CD4-positive, alpha-beta T cell treated with Interleukin-6 at 100 ng/mL for 8 hours (primary cell): ENCODE measurements around the gene IGSF11.
"Not testable (repeated sequence)": the region's sequence is repeated elsewhere in the genome, so short reads cannot be mapped to it uniquely, and the experiment has no call there.

Experiments
- DNase-seq: peaks from one replicate; pipeline ENCODE4 v3.0.0-alpha.2; 2020; ENCODE audit warnings: mixed read lengths, low spot score

Gene IGSF11

DNA sequence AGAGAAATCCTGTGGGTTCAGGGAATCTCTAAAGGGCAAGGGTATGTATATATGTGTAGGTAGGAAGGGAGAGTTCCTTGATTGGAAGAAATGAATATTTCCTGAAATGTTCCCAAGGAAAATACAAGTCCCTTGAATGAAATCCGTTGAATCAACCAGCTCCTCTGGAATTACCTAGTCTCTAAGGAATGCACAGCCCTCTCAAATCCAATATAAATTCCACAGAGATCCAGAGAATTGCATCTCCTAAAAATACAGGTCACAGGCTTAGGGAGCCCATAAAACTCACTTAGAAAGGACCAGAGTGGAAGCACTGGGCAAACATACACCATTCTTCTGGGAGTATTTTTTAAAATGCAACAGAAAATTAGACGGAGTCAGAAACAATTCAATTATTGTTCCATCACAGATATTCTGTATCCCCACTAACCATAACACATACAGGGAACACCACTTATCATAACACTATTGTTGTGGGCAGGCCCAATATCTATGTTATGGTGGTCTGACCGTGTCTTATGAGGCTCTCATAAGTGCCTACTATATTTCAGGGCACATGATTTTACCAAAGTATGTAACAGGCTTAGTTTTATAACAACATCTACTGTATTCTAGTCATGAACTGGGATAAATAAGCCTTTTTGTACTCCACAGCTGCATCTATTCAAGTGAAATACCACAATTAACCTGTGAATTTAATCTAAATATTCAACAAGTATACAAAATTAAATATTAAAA, 43.7 kb downstream of the IGSF11 start:
- DNase-seq, result no peak

DNA sequence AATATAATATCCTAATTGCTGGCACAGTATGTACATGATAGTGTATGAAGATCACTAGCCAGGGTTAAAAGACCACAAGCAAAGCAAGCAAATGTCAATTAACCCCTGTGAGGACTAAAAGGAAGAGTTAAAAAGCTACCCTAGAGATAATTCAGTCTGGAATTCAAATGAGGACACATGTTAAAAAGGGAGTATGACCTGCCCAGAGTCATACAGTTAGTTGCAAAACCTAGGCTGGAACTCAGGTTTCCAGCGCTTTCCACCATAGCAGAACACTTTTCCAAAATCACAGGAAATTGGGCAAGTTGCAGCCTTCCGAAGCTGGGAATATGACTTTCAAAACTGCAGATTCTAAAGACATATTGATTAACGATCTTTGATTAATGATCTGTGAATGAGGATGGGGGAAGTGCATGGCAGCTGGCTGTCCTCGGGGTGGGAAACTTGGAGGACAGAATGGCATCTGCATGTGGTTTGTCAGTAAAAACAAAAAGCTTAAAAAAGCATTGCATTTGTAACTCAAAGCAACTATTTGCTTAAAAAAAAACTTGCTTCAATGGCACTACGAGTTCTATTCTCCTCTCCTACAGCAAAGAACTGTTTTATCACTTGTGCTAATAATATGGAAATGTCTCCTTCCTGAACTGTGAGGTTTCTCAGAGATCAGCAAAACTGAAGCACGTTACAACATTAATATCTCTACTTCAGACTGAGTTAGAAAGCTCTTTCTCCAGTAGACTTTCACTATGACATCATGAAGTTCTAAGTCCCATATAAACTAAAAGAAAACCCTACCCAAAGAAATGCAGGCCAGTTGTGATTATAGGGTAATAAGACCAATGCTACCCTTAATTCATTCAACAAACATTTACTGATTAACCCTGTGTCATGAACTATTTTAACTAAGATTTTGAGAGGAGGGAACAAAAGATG, 46.2 kb downstream of the IGSF11 start:
- no peak for DNase-seq

DNA sequence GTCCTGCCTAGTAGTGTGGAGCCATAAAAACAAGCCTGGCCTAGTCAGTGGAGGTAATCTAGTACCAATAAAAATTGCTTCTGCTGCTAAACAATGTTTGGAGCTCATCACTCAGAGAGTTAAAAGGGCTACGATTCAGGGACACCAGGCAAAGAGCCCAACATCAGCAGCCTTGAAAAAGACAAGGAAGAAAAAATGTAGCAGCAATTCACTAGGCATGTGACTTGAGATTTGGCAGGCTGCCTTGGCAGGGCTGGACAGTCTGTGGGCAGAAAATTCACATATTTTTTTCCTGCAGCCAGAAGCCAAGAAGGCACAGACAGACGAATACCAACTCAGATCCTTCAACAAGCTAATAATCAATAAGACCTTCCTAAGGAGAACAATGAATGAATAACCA, 47.2 kb downstream of the IGSF11 start:
- no peak for DNase-seq

DNA sequence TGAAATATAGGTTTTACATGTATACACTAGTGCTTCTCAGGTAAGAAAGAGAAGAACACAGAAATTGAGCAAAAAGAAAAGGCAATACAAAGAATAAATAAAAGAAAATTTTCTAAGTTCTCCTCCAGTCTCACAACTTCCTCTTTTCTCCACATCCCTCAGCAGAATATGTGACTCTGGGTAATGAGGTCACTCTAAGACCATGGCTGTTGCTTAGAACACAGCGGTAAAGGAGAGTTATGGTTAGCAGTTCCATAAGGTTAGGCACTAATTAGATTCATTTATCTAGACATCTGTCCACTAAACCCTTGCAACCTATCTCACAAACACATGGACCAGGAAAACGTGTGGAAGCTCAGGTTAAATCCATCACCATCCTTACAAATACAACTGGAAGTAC, 47.9 kb downstream of the IGSF11 start:
- DNase-seq, result no peak

DNA sequence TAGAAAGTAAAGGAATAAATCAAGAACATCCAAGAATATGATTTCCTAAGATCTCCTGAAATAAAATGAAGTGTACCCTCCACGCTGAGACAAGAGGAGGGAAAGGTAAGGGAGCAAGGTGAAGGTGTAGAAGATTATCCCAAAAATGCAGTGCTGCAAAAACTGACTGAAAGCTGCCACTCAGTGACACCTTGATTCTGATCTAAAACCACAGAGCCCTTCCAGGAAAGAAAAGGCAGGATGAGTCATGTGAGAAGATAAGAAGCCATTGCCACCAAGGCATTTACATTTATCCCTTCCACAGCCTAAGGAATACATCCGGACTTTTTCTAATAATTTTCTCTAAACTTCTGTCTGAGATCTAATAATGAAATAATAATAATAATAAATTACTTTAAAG, 49.9 kb downstream of the IGSF11 start:
- no peak for DNase-seq

DNA sequence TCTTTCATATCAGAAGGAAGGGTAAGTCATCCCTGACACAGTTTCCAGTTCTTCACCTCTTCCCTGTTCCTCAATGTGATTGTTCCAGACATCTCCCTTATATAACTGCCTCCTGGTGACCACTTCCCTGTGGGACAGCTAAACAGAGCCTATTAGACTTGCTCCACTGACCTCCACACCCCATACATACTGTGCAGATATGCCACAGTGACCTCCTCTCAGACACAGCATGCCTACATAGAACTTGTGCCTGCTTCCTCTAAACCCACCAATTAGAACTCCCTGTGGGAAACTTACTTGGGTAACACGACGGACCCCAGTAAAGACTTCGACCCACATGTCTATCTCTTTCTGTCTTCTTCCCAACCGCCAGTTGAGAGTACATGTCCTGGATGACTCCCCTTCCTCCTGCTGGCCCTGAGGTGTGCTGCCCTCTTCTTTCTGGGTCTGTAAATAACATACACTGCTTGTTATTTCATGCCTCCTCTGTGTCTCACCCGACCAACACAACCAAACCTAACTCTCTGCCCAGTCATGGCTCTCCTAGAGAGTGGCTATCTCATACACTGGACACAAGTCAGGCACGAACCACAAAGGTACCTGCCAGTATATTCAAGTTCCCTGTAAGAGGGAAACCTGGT, 53.0 kb downstream of the IGSF11 start:
- no peak for DNase-seq

DNA sequence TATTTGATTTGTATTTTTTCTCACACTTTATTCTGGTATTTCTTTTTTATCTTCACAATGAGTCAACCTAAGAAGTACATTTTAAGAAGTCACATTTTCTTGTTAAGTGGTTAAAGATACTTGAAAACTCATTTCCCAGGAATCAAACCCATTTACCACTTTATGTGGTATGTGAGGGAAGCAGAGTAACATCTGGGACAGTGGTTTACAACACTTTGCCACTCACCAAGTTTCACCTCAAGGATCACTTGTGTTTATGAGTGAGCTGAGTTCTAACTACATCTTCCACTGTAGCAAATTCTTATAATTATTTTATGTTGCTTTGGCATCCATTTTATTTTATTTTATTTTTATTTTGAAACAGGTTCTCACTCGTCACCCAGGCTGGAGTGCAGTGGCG, 53.8 kb downstream of the IGSF11 start:
- no peak for DNase-seq

DNA sequence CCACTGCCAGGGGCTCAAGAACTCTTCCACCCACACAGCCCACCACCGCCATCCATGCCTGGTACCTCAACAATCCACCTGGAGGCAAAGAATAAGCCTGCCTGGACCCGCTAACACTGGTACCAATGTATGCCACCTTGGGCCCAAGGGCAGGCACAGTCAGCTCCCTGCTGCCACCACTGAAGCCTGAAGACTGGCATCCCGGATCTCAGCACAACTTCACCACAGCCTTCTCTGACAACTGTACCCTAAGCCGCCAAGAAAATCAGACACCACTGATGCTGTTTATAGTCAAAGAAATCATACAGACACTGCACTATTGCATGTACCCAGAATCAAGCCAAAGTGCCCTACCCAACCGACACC, 56.3 kb downstream of the IGSF11 start:
- DNase-seq, result no peak

DNA sequence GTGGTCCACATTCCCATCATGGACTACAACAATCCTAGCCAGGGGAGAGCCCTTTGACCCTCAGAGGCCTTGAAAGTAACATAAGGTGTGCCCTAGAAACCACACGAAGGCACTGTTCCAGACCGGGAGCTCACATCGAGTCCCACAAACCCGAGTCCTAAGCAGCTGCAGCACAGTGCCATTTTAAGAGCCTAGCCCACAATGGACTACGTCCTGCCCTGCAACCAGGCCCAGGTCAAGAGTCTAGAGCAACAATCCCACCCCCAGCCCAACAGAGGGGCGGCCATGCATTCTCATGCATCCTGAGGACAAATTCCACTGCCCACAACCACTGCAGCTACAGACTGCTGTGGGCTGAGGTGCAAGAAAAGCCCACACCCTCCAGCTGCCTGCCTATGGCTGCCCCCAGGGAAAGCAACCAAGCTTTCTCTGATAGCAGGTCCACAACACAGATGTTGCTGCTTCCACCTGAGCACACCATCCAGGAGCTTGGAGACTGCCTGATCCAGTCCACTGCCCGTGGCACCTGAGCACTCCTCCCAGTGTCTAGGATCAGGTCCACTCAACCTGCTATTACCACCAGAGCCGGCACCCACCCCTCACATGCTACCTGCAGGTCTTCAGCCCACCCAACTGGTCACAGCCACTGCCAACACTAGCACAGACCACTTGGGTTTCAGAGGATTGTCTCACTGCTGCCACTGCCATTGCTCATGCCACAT, 56.8 kb downstream of the IGSF11 start:
- DNase-seq, result no peak

DNA sequence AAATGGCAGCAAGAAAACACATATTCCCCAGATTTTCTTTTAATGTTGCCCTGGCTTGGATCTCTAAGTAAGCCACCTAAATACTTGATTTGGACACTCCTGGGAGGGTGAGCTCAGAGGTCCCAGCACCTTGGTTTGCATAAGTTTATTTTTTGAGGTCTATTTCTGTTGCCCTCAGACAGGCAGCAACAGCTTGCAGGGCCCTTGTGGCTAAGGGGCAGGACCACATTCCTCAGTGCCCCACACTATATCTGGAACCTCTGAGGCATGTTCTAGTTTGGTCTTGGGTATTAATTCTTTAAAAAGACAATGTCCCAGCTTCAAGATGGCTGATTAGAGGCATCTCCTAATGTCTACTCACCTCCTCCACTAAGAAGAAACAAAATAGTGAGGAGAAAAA, 57.5 kb downstream of the IGSF11 start:
- DNase-seq, result no peak

DNA sequence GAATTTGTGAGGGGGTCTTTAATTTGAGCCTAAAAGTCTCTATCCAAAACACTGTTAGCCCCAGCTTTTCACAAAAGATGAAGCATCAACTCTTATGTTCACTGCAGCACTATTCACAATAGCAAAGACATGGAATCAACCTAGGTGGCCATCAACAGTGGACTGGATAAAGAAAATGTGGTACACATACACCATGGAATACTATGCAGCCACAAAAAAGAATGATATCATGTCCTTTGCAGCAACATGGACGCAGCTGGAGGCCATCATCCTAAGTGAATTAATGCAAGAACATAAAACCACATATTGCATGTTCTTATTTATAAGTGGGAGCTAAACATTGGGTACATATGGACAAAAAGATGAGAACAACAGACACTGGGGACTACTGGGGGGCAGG, 59.2 kb downstream of the IGSF11 start:
- DNase-seq, result not testable (repeated sequence)

DNA sequence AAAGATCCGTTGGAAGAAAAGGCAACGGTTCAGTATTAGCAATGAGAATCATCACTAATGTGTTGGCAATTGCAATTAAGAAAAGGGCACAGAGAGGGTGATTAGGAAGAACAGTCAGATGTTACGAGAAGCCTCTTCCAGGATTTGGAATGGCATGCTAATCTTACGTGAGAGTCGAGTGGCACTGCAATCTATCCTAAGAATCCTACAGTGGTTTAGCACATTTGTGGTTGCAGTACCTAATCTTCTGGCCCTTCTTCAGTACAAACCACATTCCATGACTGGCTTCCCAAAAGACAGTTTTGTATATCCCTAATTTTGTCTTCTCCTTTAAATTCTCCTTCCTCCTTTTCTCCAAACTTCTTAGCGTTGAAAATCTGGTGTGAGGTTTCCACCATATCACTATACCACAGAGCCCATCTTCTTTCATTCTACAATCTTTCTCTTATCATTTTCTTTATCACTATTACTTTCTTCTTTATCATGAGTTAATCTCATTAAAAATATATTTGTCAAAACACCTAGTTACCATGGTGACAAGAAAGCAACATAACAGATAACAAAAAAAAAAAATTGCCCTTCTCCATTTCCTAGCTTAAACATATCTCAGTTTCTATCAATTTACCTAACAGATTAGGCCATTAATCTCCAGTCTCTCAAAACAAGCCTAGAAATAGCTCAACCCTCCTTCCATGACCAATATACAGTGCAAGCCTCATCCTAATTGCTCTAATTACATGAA, 60.1 kb downstream of the IGSF11 start:
- DNase-seq, result no peak

DNA sequence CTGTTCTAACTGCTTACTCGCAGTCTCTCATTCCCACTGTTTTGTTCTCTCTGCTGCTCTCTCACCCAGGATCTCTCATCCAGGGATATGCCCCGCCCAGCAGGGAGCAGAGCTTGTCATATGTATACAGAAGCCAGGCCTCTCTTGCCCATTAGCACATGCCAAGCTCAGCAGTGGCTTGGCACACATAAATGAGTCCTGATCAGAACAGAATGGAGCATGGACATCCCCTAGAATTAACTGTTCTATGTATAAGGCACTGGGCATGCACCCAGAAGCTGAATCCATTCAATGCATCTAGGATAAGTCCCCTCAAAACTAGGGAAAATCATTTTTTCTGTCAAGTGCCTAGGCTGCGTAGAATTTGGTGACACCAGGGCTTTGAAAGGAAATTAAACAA, 61.6 kb downstream of the IGSF11 start:
- DNase-seq, result no peak

DNA sequence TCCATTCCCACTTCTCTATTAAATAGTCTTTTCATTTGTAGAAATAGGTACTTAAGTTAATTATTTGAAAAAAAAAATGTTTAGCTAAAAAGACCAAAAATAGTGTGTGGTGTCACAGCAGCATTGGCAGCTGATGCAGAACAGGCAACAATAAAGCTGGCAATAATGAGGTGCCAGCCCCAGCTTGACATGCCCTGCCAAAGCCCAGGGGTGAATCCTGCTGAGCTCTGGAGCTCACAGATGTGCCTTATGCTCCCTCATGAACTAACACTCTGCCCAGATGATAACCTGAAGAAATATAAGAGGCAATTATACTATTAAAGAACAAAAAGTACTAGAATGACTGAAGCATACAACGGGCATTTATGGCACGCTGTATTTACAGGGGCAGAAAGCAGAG, 63.8 kb downstream of the IGSF11 start:
- DNase-seq, result no peak

DNA sequence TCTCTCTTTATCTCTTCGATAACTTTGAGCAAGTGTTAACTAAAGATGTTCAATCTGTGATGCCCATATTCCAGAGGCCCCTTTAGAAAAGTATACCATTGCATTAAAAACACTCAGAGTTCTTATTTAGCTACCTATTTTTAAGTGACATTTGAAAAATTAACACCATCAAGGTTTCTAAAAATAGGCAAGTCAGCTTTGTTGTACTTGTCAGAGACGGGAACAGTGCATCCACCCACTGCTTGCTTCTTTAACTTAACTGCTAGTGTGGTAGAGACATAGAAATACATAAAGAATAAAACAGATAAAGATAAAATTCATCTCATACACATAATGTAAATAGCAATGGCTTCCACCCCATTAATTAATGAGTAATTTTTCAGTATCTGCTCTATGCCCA, 66.0 kb downstream of the IGSF11 start:
- DNase-seq, result no peak

DNA sequence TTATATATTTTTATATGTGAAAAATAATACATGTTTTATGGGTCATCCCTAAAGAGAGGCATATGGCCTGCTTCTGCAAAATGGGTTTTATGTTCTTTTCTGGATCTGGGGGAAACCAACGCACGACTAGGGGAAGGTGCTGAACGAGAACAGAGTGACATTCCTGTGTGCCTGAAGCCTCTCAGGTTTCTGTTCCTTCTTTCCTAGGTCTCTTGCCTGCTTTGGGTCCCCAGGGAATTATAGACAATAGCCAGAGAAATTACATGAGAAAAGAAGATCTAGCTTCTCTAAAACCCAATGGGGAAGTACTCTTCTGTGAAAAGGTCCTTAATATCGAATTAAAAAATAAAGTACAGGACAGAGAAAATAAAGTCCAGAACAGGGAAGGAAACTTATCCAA, 66.5 kb downstream of the IGSF11 start:
- DNase-seq, result no peak

DNA sequence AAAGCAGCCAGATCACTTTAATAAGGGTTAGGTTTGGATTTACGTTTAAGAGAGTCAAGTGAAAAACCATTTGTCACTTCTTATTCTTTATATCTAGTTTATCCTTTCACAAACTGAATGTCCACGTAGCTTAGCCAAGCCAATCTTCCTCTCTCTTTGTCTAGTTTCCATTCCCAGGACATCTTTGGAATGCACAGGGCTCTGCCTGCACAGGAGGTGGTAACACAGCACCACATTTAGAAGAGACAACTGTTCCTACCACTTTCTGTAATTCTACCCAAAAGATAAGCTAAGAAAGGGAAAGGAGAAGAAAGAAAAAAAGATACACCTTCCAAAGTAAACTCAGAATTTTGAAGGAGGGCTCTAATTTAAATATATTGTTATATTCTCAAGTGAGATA, 67.9 kb downstream of the IGSF11 start:
- no peak for DNase-seq

DNA sequence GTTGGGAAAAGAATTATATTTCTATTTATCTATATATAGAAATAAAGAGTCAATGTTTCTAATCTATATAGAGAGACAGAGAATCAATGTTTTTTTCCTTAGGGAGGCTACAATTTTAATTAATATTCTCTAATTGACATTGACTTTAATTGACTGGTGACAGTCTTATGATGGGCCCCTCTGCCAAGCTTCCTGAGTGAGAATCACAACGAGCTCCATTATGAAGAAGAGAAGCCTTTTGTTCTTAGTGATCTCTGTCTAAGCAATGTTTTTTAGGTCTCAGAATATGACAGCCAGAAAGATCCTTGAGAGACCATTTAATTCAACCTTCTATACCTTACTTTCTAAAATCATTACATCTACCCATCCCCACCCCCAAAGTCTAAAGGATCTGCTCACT, 70.9 kb downstream of the IGSF11 start:
- DNase-seq, result no peak

DNA sequence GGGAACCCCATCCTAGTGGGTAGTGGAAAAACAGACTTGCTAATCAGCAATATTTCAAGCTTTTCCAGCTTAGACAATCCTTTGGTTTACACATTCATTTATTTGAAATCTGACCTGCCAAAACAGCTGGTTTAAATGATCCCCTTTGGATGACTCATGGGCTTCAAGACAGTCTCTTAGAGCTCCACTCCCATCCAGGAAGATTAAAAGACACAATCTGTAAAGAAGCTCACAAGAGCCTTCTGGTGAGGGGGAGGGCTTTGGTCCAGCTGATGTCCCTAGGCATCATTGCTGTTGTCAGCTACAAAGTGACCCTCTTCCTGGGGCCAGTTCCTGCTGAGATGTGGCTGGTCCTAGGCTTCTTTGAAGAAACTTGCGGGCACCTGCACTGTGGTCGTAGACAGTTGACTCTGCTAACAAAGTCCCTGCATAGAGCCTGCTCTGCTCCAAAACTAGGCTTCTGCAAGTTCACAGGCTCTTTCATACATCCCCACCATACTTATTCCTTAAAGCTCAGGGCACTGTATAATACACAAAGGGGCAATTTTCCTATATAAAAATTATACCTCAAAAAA, 73.7 kb downstream of the IGSF11 start:
- no peak for DNase-seq

DNA sequence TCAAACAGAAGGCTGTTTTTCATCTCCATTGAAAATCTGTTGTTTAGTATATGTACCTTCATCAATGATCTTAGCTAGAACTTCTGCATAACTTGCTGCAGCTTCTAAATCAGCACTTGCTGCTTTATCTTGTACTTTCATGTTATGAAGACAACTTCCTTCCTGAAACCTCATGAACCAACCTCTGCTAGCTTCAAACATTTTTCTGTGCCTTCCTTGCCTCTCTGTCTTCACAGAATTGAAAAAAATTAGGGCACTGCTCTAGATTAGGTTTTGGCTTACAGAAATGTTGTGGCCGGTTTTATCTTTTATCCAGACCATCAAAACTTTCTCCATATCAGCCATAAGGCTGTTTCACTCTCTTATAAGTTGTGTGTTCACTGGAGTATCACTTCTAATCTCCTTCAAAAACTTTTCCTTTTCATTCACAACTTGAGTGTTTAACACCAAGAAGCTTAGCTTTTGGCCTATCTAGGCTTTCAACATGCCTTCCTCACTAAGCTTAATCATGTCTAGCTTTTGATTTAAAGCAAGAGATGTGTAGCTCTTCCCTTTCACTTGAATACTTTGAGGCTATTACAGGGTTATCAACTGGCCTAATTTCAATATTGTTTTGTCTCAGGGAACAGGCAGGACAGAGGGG, 78.6 kb downstream of the IGSF11 start:
- peak; percentile 42 for DNase-seq

DNA sequence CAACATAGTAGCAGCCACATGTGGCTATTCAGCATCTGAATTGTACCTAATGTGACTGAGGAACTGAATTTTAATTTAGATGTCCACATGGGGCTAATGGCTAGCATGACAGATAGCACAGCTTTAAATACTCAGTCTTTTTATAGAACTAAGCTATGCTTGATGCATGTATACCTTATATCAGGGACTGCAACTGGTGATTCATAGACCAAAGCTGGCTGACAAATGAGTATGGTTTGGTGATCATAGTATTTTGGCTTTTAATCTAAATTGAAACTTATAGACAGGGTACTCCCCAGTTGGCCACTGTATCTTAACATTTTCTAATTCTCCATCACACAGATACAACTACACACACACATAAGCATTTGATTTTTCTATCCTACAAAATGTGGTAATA, 83.6 kb downstream of the IGSF11 start:
- DNase-seq, result no peak
